G401.6 (cell line): ENCODE measurements around the gene OLFM4.

Experiments
- FAIRE-seq: peaks from 2 replicates; lab custom pipeline; 2012; peaks lifted over from hg19 to GRCh38; lab: Jason Lieb, UNC

OLFM4 gene

GRCh38 chr13:53014495-53015443 is 13.8 kb upstream of the OLFM4 start:
- no peak for FAIRE-seq

GRCh38 chr13:53015971-53016370 is 12.6 kb upstream of the OLFM4 start:
- no peak for FAIRE-seq

DNA sequence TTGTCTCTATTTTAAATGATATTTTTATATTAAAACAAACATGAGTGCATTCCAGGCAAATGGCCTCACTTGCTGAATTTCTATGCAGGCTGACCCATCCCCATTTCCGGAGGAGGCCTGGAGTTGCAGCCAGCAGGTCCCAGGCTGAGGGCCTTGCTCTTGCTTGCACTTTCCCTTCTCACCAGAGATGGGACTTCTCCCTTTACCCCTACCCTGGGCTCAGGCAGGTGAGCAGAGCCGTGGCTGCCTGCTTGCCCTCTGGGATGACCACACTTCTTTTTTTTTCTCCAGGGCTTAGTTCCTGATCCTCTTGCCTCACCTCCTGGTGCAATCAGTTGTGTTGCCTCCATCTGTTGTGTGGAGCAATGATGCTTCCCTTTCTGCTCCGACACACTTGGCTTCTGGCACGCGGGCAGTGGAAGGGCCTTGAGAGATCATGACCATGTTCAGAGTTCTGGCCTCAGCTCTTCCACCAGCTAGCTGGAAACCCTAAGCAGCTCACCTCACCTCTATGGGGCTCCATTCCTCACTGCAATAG is 11.1 kb upstream of the OLFM4 start:
- FAIRE-seq: no peak

DNA sequence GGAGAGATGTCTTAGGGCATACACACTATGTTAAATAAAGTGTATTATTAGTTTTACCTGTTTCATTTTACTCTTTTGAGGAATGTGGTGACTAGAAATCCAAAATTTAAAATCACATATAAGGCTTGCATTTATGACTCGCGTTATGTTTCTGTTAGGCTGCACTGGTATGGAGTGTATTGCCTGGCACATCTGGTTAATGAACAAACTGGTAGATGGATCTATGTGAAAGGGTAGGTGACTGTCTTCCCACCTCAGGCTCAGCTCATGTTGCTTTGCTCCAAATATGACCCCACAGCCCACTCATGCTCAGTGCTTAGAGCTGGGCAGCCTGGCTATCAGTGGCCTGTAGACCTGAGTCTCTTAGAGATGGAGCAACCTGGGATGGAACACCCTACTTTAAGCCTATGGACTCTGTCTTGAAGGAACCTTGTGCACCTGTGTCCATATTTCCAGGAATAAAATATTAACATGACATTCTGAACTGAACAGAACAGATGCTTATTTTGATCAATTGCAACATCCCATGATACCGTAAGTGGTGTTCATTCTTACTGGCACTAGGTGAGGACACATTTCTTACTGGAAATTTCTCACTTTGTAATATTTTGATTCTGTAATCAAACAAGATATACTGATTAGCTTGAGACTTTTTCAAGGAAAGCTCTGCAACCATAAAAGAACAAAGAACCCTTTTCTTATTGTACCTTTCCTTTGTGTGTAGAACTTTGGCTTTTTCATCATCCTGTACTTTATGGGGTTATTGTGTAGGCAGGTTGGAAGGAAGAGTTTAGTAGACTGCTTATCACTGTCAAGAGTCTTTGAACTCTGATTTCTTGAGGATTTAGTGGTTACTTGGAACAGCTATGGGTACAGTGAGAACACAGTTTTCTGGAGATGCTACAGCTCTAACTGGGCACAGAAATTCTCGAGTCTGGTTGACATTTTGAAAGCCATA is 9.6 kb upstream of the OLFM4 start:
- no peak for FAIRE-seq

DNA sequence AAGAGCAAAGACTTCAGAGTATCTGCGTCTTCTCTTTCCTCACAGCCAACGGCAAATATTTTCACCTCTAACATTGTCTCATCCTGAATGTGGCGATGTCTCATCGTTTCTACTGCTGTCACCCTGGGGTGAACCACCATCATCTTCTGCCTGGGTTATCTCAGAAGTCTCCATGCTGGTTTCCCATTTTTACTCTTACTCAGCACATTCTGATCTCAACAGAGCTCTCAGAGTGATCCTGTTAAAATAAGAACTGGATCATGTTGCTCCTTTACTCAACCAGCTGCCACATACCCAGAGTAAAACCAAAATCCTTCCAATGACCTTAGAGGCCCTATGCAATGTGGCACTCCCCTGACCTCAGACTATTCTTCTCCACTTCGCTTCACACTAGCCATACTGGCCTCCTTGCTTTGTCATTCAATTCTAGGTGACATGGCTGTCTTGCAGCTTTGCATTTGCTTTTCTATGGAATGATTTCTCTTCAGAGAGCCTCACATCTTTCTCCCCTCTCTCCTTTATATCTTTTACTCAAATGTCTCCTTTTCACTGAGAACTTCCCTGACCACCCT is 7.8 kb upstream of the OLFM4 start:
- no peak for FAIRE-seq

- no peak for FAIRE-seq
Observed at GRCh38 chr13:53023246-53023645, 5.4 kb upstream of the OLFM4 start.

- FAIRE-seq: no peak
Observed at GRCh38 chr13:53028063-53028462, 550 bp upstream of the OLFM4 start.

- no peak for FAIRE-seq
Observed at GRCh38 chr13:53032849-53033248, 4.2 kb downstream of the OLFM4 start.

DNA sequence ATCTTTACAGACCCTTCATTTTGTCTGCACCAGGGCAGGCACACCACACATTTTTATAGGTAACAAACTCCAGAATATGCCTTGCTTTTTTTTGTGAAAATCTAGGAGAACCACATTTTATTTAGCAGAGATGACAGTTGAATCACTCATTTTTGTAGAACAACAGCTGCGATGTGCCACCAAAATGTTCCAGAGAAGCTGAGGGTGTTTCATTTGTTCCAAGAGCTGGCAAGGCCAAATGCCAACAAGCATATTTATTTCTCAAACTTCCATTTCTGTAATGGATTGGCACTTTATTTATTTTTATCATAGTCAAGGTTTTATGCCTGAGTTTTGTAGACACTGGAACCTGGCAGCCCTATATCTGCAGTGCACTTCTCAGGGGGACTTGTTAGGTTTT is 10.4 kb downstream of the OLFM4 start:
- FAIRE-seq: no peak

GRCh38 chr13:53041968-53042516 is 13.4 kb downstream of the OLFM4 start:
- FAIRE-seq: no peak

- FAIRE-seq: no peak
Observed at GRCh38 chr13:53042877-53043276, 14.3 kb downstream of the OLFM4 start.

GRCh38 chr13:53043398-53043797 is 14.8 kb downstream of the OLFM4 start:
- no peak for FAIRE-seq

GRCh38 chr13:53045189-53045588 is 16.6 kb downstream of the OLFM4 start:
- FAIRE-seq: no peak

- FAIRE-seq: no peak
Observed at GRCh38 chr13:53048880-53049279, 20.3 kb downstream of the OLFM4 start.

GRCh38 chr13:53050151-53050550 is 21.5 kb downstream of the OLFM4 start:
- no peak for FAIRE-seq

GRCh38 chr13:53052675-53053074 is 24.1 kb downstream of the OLFM4 start:
- FAIRE-seq: no peak

GRCh38 chr13:53054569-53054968 is 26.0 kb downstream of the OLFM4 start:
- no peak for FAIRE-seq

DNA sequence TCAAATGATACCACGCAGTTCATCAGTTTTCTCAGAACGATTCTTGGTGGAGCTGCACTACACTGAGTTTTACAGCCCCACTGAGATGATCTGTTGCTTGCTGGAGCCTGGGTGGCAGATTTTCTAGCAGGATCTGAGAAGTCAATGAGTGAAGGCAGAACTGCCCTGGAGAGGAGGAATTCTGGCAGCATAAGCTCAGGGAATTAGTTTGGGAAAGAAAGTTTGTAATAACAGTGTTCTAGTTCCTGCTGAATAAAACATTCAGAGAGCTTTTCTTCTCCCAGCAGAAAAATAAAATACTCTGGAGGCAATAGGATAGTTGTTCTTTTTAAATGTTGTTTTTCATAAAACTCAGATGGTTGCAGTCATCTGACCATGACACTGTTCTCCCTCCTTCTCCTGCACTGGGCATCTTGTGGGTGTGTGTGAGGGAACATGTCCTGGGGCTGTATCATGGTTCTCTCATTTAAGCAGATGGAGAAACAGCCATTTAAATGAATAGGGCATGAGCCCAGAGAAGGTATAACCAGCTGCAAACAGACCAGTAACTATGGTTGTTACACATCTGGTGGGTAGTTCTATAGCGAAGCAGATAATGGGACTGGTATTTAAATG is 29.6 kb downstream of the OLFM4 start:
- no peak for FAIRE-seq

- no peak for FAIRE-seq
Observed at GRCh38 chr13:53060840-53061490, 32.4 kb downstream of the OLFM4 start.

DNA sequence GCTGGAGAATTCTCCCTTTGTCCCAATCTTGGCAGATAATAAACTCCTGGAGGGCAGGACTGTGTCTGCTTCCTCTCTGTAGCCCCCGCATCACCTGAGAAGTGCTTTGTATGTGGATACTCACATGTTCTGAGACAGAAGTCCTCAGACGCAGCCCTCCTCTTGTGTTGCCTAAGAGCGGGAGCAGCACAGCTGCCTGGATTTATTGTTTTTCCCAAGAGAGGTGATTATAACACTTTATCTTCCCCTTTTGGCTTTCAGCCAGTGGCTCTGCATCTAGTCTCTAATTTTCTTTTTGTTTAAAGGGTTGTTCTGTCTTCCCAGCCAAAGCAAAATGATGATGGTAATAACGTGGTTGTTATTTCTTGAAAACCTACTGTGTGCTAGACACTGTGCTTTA is 36.1 kb downstream of the OLFM4 start:
- FAIRE-seq: no peak

- FAIRE-seq: no peak
Observed at GRCh38 chr13:53066411-53066810, 37.8 kb downstream of the OLFM4 start.
